NCI-H1092 (cell line): ENCODE measurements around the gene AURKA.
"Not testable (repeated sequence)": the region's sequence is repeated elsewhere in the genome, so short reads cannot be mapped to it uniquely, and the experiment has no call there.

ENCODE experiments used
- DNase-seq: peaks from one replicate; lab custom pipeline; 2025; lab: John Stamatoyannopoulos, UW

The AURKA gene

DNA sequence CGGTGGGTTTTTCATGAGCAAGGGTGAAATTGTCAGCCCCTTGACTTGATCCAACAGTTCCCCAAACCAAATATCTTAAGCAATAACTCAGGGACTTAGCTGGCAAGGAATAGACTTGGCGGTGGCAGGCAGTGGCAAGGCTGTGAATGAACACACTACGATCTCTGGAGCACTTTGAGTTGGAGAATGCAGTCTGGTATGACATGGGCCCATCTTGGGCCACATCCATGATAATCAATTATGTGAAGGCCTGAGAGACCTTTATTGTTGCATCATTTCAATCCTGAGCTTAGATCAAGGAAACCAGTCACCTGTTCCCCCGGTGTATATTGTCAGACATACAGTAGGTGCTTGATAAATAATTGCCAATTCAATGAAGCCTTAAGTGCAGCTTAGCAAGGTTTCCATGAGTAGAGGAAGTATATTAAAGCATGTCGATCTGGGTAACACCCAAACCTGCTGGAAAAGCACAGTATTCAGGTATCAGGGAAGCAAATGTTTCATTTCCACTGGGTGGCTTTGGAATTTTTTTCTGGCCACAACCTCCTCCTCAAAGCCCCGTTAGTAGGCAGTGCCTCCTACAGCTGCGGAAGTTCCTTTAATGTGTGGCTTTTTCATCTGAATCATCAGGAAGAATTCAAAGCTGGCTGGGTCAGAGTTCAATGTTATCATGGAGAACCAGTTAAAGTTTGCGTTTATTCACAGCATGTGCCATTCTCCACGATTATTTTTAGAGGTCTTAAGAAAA lies 30.2 kb upstream of the AURKA start:
- DNase-seq: no peak

DNA sequence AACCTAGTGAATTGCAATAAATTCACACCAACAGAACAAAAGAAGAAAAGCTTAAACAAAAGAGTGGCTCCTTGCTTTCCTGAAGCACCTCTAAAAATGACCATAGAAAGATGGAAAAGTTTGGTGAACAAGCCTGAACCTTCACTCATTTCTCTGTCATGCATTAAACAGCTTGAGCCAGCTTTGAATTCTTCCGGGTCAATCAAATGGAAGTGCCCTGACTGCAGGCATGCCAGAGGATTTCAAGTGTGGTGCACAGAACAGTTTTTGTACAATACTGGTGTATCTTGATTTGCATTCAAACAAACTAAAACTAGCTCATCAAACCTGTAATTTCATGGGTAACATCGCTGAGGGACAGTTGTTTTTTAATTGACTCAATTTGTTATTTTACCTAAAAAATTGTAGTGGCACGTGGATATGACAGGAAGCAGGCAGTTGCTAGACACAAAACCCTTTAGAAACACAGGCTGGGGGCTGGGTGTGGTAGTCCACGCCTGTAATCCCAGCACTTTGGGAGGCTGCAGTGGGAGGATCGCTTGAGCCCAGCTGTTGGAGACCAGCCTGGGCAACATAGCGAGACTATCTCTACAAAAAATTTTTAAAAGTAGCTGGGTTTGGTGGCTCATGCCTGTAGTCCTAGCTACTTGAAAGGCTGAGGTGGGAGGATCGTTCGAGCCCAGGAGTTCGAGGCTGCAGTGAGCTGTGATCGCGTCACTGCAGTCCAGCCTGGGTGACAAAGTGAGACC lies 29.1 kb upstream of the AURKA start:
- DNase-seq: no peak

DNA sequence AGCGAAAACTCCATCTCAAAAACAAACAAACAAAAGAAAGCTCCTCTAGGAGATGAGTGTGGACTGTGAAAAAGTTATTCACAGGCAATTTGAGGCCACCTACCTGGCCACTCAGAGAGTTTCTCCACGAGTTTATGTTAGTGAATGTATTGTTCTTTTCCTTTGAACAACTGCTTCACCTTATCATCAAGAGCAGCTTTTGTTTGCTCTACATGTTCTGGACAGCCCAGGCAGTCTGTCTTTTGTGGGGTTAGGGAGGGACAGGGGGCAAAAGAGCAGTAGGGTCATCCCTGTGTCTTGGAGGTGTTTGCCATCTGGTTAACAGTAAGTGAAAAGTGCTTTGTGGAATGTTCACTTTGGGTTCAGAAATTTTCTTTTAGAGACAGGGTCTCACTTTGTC lies 28.0 kb upstream of the AURKA start:
- DNase-seq: no peak

DNA sequence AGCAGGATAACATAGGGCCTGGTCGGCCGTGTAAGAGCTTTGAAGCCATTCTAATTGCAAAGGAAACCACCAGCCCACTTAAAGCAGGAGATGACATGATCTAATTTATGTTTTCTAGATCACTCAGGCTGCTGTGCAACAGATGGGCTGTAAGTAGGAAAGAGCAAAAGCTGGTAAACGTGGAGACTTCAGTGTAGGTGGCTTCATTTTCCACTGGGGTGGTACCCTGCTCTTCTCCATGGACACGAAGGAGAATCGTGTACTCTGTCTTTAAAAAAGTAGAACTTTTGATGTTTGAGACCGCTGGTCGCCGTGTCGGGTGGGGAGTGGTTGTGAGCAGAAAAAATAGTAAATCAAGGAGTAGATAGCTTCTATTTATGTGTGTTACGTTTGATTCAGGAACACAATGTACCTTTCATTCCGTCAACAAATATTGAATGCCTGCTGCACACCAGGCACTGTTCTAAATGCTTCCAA lies 26.4 kb upstream of the AURKA start:
- DNase-seq: no peak

DNA sequence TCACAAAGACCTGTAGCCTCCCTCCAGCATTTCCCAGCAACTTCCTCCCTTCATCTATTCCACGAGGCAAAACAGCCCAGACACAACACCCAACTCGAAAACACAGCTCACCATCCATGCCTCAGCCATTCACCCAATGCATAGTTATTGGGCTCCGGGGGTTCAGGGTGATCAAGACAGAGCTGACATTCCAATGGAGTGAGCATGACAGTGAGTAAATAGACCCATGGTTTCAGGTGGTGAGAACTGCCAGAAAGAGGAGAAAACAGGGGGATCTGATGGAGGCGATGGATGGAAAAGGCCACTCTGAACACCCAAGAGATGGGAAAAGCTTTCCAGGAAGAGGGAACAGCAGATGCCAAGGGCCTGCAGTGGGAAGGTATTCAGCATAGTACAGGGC lies 25.9 kb upstream of the AURKA start:
- no peak for DNase-seq

DNA sequence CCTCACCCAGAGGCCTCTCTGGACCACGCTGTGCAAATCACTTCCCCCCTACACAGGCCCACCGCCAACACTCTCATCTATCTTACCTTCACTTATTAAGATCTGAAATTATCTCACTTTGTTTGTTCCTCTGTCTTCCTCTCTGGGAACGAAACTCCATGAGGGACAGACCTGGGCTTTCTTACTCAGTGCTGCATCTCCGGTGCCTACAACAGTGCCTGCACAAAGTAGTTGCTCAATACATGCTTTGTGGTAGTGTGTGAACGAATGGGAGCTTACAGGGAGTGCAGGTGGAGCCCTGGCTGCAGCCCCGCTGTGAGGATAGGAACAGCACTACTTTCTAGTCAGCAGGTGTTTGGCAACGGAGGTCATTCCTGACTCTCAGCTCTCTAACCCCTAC lies 25.4 kb upstream of the AURKA start:
- no peak for DNase-seq

DNA sequence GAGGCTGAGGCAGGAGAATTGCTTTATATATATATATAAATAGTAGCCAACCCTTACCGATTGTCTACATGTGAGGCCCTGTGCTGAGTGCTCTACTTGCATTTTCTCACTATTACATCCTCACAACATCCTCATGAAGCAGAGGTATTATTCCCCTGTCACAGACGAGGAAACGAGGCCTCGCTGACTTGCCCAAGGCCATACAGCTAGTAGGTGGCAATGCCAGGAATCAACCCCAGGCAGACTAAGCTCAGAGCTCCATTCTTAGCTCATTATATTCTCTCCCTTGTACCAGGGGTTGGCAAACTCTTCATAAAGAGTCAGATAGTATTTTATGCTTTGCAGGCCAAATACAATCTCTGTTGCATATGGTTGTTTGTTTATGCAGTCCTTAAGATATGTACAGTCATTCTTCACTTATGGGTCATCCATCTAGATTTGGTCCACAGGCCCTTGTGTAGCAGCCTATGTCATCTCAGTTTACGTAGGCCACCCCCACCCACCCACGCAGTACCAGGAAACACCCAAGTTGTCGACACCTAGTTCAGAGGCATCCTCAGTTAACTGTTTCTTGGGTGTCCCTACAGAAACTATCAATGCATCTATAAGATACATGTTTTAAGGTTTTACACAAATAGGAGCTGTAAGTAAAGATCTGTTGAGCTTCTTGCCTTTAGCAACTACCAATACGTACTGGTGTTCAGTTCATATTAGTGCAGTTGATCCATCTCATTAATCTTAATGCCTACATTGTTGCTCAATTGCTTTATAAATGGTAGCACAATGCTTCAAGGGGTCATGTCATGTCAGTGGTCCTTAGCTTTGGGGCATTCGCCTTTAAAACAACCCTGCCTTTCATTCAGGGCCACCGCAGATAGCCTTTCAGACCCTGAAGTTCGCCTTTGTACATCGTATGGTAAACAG lies 23.1 kb upstream of the AURKA start:
- no peak for DNase-seq

DNA sequence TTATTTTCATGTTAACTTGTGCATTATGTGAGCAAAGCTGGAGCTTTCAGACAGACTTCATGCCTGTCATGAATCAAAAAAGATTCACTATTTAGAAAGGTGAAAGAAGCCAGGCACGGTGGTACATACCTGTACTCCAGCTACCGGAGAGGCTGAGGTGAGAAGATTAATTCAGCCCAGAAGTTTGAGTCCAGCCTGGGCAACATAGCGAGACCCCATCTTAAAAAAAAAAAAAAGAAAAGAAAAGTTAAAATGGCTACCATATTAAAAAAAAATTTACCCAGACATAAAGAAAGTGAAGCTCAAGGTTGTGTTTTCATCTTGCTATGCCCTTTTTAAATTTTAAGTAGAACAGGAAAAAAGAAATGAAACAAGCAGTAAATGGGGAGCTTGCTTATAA lies 20.9 kb upstream of the AURKA start:
- no peak for DNase-seq

DNA sequence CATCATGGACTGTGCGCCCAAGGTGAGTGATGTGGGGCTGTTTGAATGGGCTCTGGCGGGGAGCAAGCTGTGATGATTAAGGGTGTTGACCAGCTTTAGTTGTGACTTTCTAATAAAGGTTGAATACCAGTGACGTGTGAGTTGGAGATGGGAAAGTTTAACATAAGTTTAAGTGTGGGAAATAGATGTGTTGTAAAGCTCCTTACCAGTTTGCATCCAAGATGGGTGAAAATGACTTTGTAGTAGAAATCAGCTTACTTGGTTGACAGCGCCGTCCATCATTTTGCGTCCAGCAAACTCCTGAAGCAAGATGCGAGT lies 20.4 kb upstream of the AURKA start:
- DNase-seq: no peak

DNA sequence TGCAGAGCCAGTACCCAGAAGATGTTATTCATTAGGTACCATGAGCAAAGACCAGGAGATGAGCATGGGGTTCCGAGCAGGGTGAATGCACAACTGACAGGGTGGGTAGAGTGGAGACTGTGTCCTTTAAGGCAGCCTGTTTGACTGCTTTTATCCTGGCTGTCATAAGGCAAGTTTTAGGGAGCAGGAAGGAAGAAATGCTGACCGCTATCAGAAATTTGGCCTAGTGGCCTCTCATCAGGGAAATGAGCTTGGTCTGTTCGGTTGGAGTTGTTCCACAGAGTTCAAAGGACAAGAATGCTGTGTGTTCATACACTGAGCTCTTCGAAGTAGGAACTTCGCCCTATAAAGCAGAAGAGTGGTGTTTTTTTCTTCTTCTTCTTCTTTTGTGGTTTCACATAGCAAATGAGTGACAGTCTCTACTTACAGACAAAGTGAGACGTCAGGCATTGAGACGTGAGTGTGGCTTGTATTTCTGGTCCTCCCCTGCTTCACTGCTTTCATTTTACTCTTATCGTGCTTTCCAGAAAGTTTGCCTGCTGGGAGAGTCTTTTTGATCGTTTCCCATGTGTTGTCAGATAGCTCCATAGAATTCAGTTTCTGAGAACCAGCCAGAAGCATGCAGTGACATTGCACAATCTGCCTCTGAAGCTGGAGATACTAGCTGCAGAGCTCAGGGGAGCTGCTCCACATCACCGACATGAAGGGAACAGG lies 19.9 kb upstream of the AURKA start, which contains the start of gene CASS4:
TSS of gene CASS4 (plus strand) at position 502 of the 714 bp plus-strand sequence. CDS start at position 701, 199 bp downstream.
- no peak for DNase-seq

DNA sequence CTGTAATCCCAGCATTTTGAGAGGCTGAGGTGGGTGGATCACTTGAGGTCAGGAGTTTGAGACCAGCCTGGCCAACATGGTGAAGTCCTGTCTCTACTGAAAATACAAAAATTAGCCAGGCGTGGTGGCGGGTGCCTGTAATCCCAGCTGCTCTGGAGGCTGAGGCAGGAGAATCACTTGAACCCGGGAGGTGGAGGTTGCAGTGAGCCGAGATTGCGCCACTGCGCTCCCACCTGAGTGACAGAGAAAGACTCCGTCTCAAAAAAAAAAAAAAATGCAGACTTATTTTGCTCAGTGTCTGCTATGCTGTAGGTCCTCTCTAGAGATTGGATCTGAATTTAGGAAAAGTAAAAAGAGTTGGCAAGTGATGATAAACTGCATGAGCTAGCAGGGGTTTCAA lies 19.3 kb upstream of the AURKA start:
- not testable (repeated sequence) for DNase-seq

DNA sequence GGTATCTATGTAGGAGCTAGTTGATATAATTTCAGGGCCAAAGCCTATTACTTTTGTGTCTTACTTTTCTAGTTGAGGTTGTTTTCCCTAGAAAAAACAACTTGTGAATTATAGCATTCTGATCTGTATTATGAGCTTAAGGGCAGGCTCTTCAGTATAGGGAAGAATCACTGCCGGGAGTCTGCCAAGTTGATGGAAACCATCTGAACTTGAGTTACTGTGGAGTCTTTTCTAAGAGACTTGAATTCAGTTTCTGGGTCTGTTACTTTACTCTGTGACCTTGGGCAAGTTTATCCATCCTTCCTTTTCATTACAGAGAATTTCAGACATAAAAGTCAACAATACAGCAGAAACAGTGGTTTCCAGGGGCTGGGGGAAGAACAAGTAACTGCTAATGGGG lies 17.9 kb upstream of the AURKA start:
- DNase-seq: no peak

DNA sequence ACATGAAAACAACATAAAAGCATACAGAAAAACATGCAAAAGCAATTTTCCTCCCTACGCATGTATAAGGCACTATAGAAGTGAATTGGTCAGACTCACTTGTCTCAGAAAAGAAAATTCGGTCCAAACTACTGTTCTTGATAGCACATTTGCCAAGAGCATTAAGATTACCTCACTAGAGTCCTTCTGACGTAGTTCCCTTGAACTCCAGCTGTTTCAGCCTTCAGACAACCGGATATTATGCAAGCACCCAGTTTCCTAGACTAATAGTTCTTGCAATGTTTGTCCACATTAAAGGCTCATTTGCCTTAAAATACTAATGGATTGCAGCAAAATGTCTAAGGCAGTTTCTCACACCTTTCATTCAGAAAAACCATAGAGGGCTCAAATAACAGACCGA lies 17.5 kb upstream of the AURKA start:
- DNase-seq: no peak

DNA sequence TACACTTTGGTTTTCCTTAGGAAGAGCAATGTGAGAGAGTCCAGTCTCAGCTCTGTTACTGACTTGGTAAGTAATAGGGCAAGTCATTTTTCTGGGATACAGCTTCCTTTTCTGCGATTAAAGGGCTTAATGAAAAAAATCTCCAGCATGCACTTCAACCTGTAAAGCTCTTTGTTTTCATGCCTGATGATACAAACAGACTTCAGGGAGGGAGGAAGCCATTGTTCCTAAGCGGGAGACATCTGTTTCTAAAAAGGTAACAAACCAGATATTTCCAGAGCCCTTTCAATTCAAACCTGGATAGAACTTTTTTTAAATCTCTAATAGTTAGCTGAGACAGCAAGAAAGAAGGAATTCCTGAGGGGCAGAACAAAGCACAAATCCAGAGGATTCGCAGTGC lies 14.9 kb upstream of the AURKA start:
- no peak for DNase-seq

DNA sequence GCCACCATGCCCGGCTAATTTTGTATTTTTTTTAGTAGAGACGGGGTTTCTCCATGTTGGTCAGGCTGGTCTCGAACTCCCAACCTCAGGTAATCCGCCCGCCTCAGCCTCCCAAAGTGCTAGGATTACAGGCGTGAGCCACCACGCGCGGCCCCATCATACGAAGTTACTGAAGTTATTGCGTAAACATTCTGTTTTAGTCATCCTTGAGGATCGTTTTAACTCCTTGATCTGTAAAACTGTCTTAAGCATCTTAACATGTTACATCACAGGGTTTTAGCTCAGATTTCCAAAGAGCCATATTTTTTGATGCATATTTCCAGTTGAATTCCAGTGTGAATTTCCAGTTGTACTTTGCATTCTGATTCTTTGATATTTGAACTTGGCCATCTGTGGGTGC lies 13.3 kb upstream of the AURKA start:
- not testable (repeated sequence) for DNase-seq

DNA sequence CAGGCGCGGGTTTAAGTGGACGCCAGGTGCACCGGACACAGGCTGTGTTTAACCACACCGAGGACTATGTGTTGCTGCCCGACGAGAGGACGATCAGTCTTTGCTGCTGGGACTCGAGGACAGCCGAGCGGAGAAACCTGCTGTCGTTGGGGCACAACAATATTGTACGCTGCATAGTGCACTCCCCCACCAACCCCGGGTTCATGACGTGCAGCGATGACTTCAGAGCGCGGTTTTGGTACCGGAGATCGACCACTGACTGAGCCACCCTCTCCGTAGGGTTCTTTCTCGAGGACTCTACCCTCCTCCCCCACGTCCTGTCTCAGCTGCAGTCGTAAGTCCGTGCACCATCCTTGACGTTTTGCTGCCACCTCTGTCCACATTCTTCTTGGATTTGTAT lies 11.4 kb upstream of the AURKA start:
- no peak for DNase-seq

DNA sequence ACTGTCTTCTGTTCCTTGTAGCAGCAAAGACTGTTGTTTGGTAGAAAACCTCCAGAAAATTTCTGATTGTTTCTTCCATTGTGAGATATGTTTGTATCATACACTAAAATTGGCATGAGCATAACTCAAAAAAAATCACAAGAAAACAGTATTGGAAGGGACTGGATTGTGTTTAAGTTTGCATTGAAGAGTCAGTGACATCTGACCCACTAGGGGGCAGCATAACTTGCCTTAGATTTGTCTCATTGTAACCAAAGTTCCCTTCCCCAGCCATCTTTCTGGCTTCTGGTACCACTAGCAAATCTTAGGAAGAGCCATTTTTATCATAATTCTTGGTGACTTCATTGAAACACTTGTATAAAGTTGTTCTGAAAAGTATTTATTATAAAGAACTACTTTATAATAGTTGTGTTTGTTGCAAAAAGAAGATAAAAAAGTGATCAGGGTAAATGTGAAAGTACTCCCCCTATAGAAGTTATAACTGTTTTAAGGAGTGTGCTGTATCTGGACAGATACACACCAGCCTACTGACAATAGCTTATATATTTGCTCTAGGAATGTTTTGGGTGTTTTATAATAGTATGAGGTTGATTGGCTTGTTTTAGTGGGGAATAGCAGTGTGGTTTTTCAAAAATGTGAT lies 8.1 kb upstream of the AURKA start:
- DNase-seq: no peak

DNA sequence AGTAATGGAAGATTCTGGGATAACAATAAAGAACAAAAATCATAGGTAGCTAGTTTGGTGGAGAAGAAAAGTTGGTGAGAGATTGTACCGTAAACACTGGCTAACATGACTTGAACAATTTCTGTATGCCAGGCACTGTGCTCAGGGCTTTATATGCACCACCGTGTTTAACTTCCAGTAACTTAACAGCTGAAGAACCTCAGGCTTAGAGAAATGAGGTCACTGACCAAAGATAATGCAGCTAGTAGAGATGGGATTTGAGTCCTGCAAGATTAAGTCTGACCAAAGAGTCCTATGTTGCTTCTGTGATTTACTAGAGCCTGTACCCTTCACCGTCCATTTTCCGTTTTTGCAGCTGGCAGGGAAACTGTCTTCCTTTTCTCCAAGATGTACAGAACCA lies 3.2 kb upstream of the AURKA start:
- DNase-seq: no peak

DNA sequence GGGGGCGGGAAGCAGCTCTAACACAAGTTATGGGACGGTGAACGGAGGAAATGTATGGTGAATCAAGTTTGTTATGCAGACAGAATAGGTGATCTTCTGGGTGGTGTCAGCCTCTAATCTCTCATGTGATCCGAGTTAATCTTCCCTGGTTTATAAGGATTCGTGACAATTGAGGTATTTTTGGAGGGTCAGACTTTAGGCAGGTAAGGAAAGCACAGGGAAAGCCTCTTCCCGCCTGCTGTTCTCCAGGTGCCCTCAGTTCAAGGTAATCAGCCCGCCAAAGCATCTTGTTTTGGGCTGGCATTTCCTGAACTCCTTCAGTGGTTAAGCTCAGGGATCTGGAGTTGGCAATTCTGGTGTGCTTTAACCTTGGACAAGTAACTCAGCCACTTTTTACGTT lies 1.6 kb upstream of the AURKA start:
- no peak for DNase-seq

DNA sequence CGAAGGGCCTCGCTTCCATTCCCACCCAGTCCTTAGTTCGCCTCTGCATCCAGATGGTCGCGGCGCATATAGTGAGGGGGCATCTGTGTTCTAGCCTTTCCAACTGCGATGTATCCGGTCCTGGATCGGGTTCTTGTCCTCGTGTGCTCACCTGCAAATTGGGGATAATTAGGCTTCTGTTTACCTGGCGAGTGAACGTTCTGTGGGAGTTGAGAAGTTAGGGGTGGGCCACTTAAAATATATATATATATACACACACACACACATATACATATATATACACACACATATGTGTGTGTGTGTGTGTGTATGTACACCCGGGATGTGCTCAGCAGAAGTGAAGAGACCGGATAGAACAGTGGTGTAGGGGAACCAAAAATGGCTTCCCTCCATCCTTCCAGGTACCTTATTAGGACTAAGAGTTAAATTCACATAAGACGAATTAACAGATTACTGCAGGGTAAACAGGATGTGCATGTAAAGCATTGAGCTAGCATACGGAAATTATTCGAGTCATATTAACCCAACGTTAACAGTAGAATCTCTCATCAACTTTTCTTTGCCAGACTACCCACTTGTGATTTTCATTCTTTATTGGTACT lies 967 bp upstream of the AURKA start:
- DNase-seq: no peak

DNA sequence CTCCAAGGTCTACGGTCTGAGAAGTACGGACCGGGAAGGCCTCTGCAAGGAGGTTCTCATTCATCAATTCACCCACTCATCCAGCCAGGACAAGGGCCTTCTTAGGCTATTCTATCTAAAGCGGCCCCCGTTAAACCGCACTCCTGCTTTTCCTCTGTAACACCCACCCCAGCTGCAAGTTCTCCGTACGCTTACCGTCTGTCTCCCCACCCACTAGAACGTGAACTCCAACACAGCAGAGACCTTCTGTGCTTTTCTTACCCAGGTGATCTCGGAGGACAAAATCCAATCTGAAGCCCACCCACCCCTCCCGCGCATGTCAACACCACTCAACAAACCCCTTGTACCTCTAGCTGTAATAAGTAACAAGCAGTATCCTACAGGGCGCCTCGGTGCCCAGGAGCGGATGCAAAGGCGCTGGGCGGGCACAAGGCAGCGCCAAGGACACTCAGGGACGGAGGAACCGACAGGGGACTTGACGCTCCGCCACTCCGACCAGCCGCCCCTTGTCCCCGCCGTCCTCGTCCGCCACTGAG lies 351 bp downstream of the AURKA start:
- no peak for DNase-seq
